ENCODE results near the gene FOXD4L6. TPM values are rescaled to one million over a fixed set of nuclear protein-coding genes. Genes with fewer than 3 reads are reported as not detected.
"Not testable (repeated sequence)": the region's sequence is repeated elsewhere in the genome, so short reads cannot be mapped to it uniquely, and the experiment has no call there.

FOXD4L6 gene
- total RNA-seq, 1 donor from 2014 or later, result 0.18 TPM

- not testable (repeated sequence) for FAIRE-seq; H3K27me3 Mint-ChIP-seq (ENCODE audit: low read depth, unreplicated experiment)
These were observed 3.3 kb downstream of the FOXD4L6 start for GRCh38 chr9:41125109-41125658.

GRCh38 chr9:41124250-41125108, 4.0 kb downstream of the FOXD4L6 start:
- H3K27me3 Mint-ChIP-seq (ENCODE audit: low read depth, unreplicated experiment); H3K9me3 ChIP-seq (ENCODE audit: insufficient read depth, low read depth, low read length); H3K79me2 ChIP-seq (ENCODE audit: insufficient read depth, low read length); H3K9ac ChIP-seq (ENCODE audit: low read length); H3K27me3 ChIP-seq (ENCODE audit: insufficient read depth, low read length); H3K4me1 Mint-ChIP-seq (ENCODE audit: low read depth, unreplicated experiment); H3K27ac Mint-ChIP-seq (ENCODE audit: unreplicated experiment); H3K36me3 ChIP-seq (ENCODE audit: insufficient read depth, low read length); H2AFZ ChIP-seq (ENCODE audit: low read depth, low read length); DNase-seq (ENCODE audit: low read depth); H3K9me3 Mint-ChIP-seq (ENCODE audit: unreplicated experiment); H3K36me3 Mint-ChIP-seq (ENCODE audit: low read depth, unreplicated experiment); H4K20me1 ChIP-seq (ENCODE audit: insufficient read depth, low read length); FAIRE-seq; H3K27ac ChIP-seq (ENCODE audit: low read depth, low read length); H3K4me2 ChIP-seq (ENCODE audit: low read length); H3K4me3 Mint-ChIP-seq (ENCODE audit: unreplicated experiment); H3K4me3 ChIP-seq (ENCODE audit: insufficient read depth, low read depth, low read length); H3K4me1 ChIP-seq (ENCODE audit: insufficient read depth, low read length): not testable (repeated sequence)

More at GRCh38 chr9:41125109-41125658, 3.3 kb downstream of the FOXD4L6 start:
- H3K9me3 Mint-ChIP-seq (ENCODE audit: unreplicated experiment); H3K4me1 Mint-ChIP-seq (ENCODE audit: low read depth, unreplicated experiment); H3K27ac ChIP-seq (ENCODE audit: low read depth, low read length); H3K9me3 ChIP-seq (ENCODE audit: insufficient read depth, low read depth, low read length); H3K36me3 ChIP-seq (ENCODE audit: insufficient read depth, low read length); H3K4me1 ChIP-seq (ENCODE audit: insufficient read depth, low read length); H3K4me3 Mint-ChIP-seq (ENCODE audit: unreplicated experiment); H3K79me2 ChIP-seq (ENCODE audit: insufficient read depth, low read length); H3K4me2 ChIP-seq (ENCODE audit: low read length); H3K27me3 ChIP-seq (ENCODE audit: insufficient read depth, low read length); H3K27ac Mint-ChIP-seq (ENCODE audit: unreplicated experiment); H3K4me3 ChIP-seq (ENCODE audit: insufficient read depth, low read depth, low read length); H3K9ac ChIP-seq (ENCODE audit: low read length); H3K36me3 Mint-ChIP-seq (ENCODE audit: low read depth, unreplicated experiment); H2AFZ ChIP-seq (ENCODE audit: low read depth, low read length); DNase-seq (ENCODE audit: low read depth); H4K20me1 ChIP-seq (ENCODE audit: insufficient read depth, low read length): not testable (repeated sequence)

DNA sequence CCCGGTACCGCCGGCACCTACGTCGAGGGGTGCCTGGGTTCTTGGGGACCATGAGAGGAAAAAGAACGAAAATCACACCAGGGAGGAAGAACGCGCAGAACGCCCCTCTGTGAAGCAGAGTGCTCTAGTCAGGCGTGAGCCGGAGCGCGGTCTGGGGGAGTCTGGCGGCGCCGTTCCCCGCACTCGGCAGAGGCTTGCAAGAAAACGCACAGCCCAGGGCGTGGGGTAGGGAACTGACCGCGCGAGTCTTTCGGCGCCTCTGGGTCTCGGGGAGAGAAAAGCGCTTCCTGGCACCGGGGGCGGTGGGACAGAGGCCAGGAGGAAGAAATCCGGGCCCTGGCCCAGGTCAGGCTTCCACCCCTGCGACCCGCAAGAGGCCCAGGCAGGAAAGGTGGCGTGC, 4.7 kb downstream of the FOXD4L6 start:
- not testable (repeated sequence) for H3K27ac ChIP-seq (ENCODE audit: low read depth, low read length); H4K20me1 ChIP-seq (ENCODE audit: insufficient read depth, low read length); H3K4me2 ChIP-seq (ENCODE audit: low read length); H3K27ac Mint-ChIP-seq (ENCODE audit: unreplicated experiment); H3K9me3 Mint-ChIP-seq (ENCODE audit: unreplicated experiment); H3K4me1 ChIP-seq (ENCODE audit: insufficient read depth, low read length); FAIRE-seq; H2AFZ ChIP-seq (ENCODE audit: low read depth, low read length); H3K9ac ChIP-seq (ENCODE audit: low read length); H3K79me2 ChIP-seq (ENCODE audit: insufficient read depth, low read length); H3K4me1 Mint-ChIP-seq (ENCODE audit: low read depth, unreplicated experiment); H3K4me3 Mint-ChIP-seq (ENCODE audit: unreplicated experiment); H3K4me3 ChIP-seq (ENCODE audit: insufficient read depth, low read depth, low read length); H3K36me3 ChIP-seq (ENCODE audit: insufficient read depth, low read length); H3K36me3 Mint-ChIP-seq (ENCODE audit: low read depth, unreplicated experiment); H3K27me3 Mint-ChIP-seq (ENCODE audit: low read depth, unreplicated experiment); DNase-seq (ENCODE audit: low read depth); H3K27me3 ChIP-seq (ENCODE audit: insufficient read depth, low read length); H3K9me3 ChIP-seq (ENCODE audit: insufficient read depth, low read depth, low read length)

- H3K36me3 Mint-ChIP-seq (ENCODE audit: low read depth, unreplicated experiment); H3K4me1 Mint-ChIP-seq (ENCODE audit: low read depth, unreplicated experiment); H3K4me1 ChIP-seq (ENCODE audit: insufficient read depth, low read length); DNase-seq (ENCODE audit: low read depth); H3K4me3 ChIP-seq (ENCODE audit: insufficient read depth, low read depth, low read length); H3K9me3 Mint-ChIP-seq (ENCODE audit: unreplicated experiment); H4K20me1 ChIP-seq (ENCODE audit: insufficient read depth, low read length); H3K9me3 ChIP-seq (ENCODE audit: insufficient read depth, low read depth, low read length); H3K4me3 Mint-ChIP-seq (ENCODE audit: unreplicated experiment); H3K36me3 ChIP-seq (ENCODE audit: insufficient read depth, low read length); H3K27me3 ChIP-seq (ENCODE audit: insufficient read depth, low read length); H3K79me2 ChIP-seq (ENCODE audit: insufficient read depth, low read length); H3K9ac ChIP-seq (ENCODE audit: low read length); H3K27ac Mint-ChIP-seq (ENCODE audit: unreplicated experiment); H3K4me2 ChIP-seq (ENCODE audit: low read length); H2AFZ ChIP-seq (ENCODE audit: low read depth, low read length); FAIRE-seq; H3K27me3 Mint-ChIP-seq (ENCODE audit: low read depth, unreplicated experiment); H3K27ac ChIP-seq (ENCODE audit: low read depth, low read length): not testable (repeated sequence)
These were observed 5.1 kb downstream of the FOXD4L6 start for GRCh38 chr9:41123396-41123795.

- FAIRE-seq; H3K27ac Mint-ChIP-seq (ENCODE audit: unreplicated experiment); H3K4me1 ChIP-seq (ENCODE audit: insufficient read depth, low read length); H3K4me1 Mint-ChIP-seq (ENCODE audit: low read depth, unreplicated experiment); H4K20me1 ChIP-seq (ENCODE audit: insufficient read depth, low read length); H2AFZ ChIP-seq (ENCODE audit: low read depth, low read length); H3K27me3 Mint-ChIP-seq (ENCODE audit: low read depth, unreplicated experiment); DNase-seq (ENCODE audit: low read depth); H3K9ac ChIP-seq (ENCODE audit: low read length); H3K4me3 ChIP-seq (ENCODE audit: insufficient read depth, low read depth, low read length); H3K9me3 Mint-ChIP-seq (ENCODE audit: unreplicated experiment); H3K4me3 Mint-ChIP-seq (ENCODE audit: unreplicated experiment); H3K79me2 ChIP-seq (ENCODE audit: insufficient read depth, low read length); H3K36me3 ChIP-seq (ENCODE audit: insufficient read depth, low read length); H3K36me3 Mint-ChIP-seq (ENCODE audit: low read depth, unreplicated experiment); H3K27me3 ChIP-seq (ENCODE audit: insufficient read depth, low read length); H3K4me2 ChIP-seq (ENCODE audit: low read length); H3K27ac ChIP-seq (ENCODE audit: low read depth, low read length); H3K9me3 ChIP-seq (ENCODE audit: insufficient read depth, low read depth, low read length): not testable (repeated sequence)
These were observed 7.8 kb downstream of the FOXD4L6 start for GRCh38 chr9:41120696-41121095.

DNA sequence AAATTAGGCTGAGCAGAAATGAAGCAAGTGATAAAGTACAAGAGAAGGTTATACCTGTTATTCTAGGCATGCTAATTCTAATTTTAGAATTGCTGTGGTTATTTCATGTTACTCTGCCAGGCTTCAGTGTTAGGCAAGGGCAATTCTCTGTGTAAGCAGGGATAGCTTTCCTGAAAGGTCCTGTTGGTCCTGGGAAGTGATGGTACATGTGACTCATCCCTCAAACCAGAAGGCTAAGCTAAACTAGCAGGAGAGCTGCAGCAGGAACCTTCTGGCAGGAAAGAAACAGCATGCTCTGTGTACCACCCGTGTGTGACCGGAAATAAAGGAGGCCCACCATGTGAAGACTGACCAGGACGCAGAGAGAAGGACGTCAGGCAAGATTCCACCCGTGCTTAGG, 8.8 kb downstream of the FOXD4L6 start:
- H3K9me3 Mint-ChIP-seq (ENCODE audit: unreplicated experiment); H3K4me3 Mint-ChIP-seq (ENCODE audit: unreplicated experiment): not testable (repeated sequence)

More for the DNA sequence above, 8.8 kb downstream of the FOXD4L6 start:
- H3K4me3 ChIP-seq (ENCODE audit: insufficient read depth, low read depth, low read length); H3K4me1 ChIP-seq (ENCODE audit: insufficient read depth, low read length); H3K27me3 Mint-ChIP-seq (ENCODE audit: low read depth, unreplicated experiment); H3K27ac ChIP-seq (ENCODE audit: low read depth, low read length); H2AFZ ChIP-seq (ENCODE audit: low read depth, low read length); H3K27ac Mint-ChIP-seq (ENCODE audit: unreplicated experiment); H3K4me1 Mint-ChIP-seq (ENCODE audit: low read depth, unreplicated experiment); H3K4me2 ChIP-seq (ENCODE audit: low read length); H3K9ac ChIP-seq (ENCODE audit: low read length); H3K9me3 ChIP-seq (ENCODE audit: insufficient read depth, low read depth, low read length); H3K36me3 Mint-ChIP-seq (ENCODE audit: low read depth, unreplicated experiment); DNase-seq (ENCODE audit: low read depth); H3K27me3 ChIP-seq (ENCODE audit: insufficient read depth, low read length); FAIRE-seq; H3K79me2 ChIP-seq (ENCODE audit: insufficient read depth, low read length); H4K20me1 ChIP-seq (ENCODE audit: insufficient read depth, low read length); H3K36me3 ChIP-seq (ENCODE audit: insufficient read depth, low read length): not testable (repeated sequence)

Measured in astrocyte (in vitro differentiated cells and primary cell).